Measurements from ENCODE around the gene JOSD2.

JOSD2 gene

GRCh38 chr19:50500753-50501151, 10.2 kb downstream of the JOSD2 start:
- Histone ChIP-seq H3K4me3 (ENCODE audit: low read length in 2 of 2) (no peak overlapping the region), H3K9me3 (ENCODE audit: control insufficient read depth in 2 of 2, low read length in 2 of 2) (no peaks in the 10 kb centered on the region), H3K9ac (ENCODE audit: low read length in 2 of 2) (no peak overlapping the region), H3K36me3 (ENCODE audit: control insufficient read depth in 2 of 2, insufficient read depth in 2 of 2, low read length in 2 of 2) (no peaks in the 10 kb centered on the region), H3K27me3 (ENCODE audit: control insufficient read depth in 1 of 2, insufficient read depth in 2 of 2, low read length in 2 of 2) (no peaks in the 10 kb centered on the region), H3K4me1 (ENCODE audit: control insufficient read depth, insufficient read depth, low read length) (no peaks in the 10 kb centered on the region), H3K27ac (ENCODE audit: low read length) (no peak overlapping the region)

- Histone ChIP-seq H3K27me3 (ENCODE audit: control insufficient read depth in 1 of 2, insufficient read depth in 2 of 2, low read length in 2 of 2) (no peaks in the 10 kb centered on the region), H3K4me1 (ENCODE audit: control insufficient read depth, insufficient read depth, low read length) (no peaks in the 10 kb centered on the region), H3K27ac (ENCODE audit: low read length) (no peak overlapping the region), H3K4me3 (ENCODE audit: low read length in 2 of 2) (no peak overlapping the region), H3K36me3 (ENCODE audit: control insufficient read depth in 2 of 2, insufficient read depth in 2 of 2, low read length in 2 of 2) (no peaks in the 10 kb centered on the region), H3K9ac (ENCODE audit: low read length in 2 of 2) (no peak overlapping the region), H3K9me3 (ENCODE audit: control insufficient read depth in 2 of 2, low read length in 2 of 2) (no peaks in the 10 kb centered on the region)
These were observed 10.8 kb downstream of the JOSD2 start for GRCh38 chr19:50500060-50500752.

GRCh38 chr19:50498219-50499056, 12.6 kb downstream of the JOSD2 start:
- H3K4me3 ChIP-seq (ENCODE audit: low read length in 2 of 2) = no peak overlapping the region
- H3K9me3 ChIP-seq (ENCODE audit: control insufficient read depth in 2 of 2, low read length in 2 of 2) = no peaks in the 10 kb centered on the region
- no peaks in the 10 kb centered on the region for H3K27me3 ChIP-seq (ENCODE audit: control insufficient read depth in 1 of 2, insufficient read depth in 2 of 2, low read length in 2 of 2)
- H3K27ac ChIP-seq (ENCODE audit: low read length) = no peak overlapping the region
- H3K36me3 ChIP-seq (ENCODE audit: control insufficient read depth in 2 of 2, insufficient read depth in 2 of 2, low read length in 2 of 2) = no peaks in the 10 kb centered on the region
- no peaks in the 10 kb centered on the region for H3K4me1 ChIP-seq (ENCODE audit: control insufficient read depth, insufficient read depth, low read length)
- H3K9ac ChIP-seq (ENCODE audit: low read length in 2 of 2) = no peak overlapping the region

- Histone ChIP-seq H3K4me3 (ENCODE audit: low read length in 2 of 2) (no peak overlapping the region), H3K4me1 (ENCODE audit: control insufficient read depth, insufficient read depth, low read length) (no peaks in the 10 kb centered on the region), H3K9me3 (ENCODE audit: control insufficient read depth in 2 of 2, low read length in 2 of 2) (no peaks in the 10 kb centered on the region), H3K27ac (ENCODE audit: low read length) (no peak overlapping the region), H3K27me3 (ENCODE audit: control insufficient read depth in 1 of 2, insufficient read depth in 2 of 2, low read length in 2 of 2) (no peaks in the 10 kb centered on the region), H3K36me3 (ENCODE audit: control insufficient read depth in 2 of 2, insufficient read depth in 2 of 2, low read length in 2 of 2) (no peaks in the 10 kb centered on the region), H3K9ac (ENCODE audit: low read length in 2 of 2) (no peak overlapping the region)
These were observed 14.0 kb downstream of the JOSD2 start for GRCh38 chr19:50497022-50497405.

- Histone ChIP-seq H3K9ac (ENCODE audit: low read length in 2 of 2) (no peak overlapping the region), H3K9me3 (ENCODE audit: control insufficient read depth in 2 of 2, low read length in 2 of 2) (no peaks in the 10 kb centered on the region), H3K4me1 (ENCODE audit: control insufficient read depth, insufficient read depth, low read length) (no peaks in the 10 kb centered on the region), H3K36me3 (ENCODE audit: control insufficient read depth in 2 of 2, insufficient read depth in 2 of 2, low read length in 2 of 2) (no peaks in the 10 kb centered on the region), H3K27me3 (ENCODE audit: control insufficient read depth in 1 of 2, insufficient read depth in 2 of 2, low read length in 2 of 2) (no peaks in the 10 kb centered on the region), H3K4me3 (ENCODE audit: low read length in 2 of 2) (no peak overlapping the region), H3K27ac (ENCODE audit: low read length) (no peak overlapping the region)
These were observed 14.6 kb downstream of the JOSD2 start for GRCh38 chr19:50496189-50497021.

- H3K36me3 ChIP-seq (ENCODE audit: control insufficient read depth in 2 of 2, insufficient read depth in 2 of 2, low read length in 2 of 2) = no peaks in the 10 kb centered on the region
- H3K4me1 ChIP-seq (ENCODE audit: control insufficient read depth, insufficient read depth, low read length) = no peaks in the 10 kb centered on the region
- peaks cover 0 to 2% of the 10 kb centered on the region in 2 donors for H3K27me3 ChIP-seq (ENCODE audit: control insufficient read depth in 1 of 2, insufficient read depth in 2 of 2, low read length in 2 of 2)
- no peaks in the 10 kb centered on the region for H3K9me3 ChIP-seq (ENCODE audit: control insufficient read depth in 2 of 2, low read length in 2 of 2)
- H3K9ac ChIP-seq (ENCODE audit: low read length in 2 of 2) = no peak overlapping the region
- H3K4me3 ChIP-seq (ENCODE audit: low read length in 2 of 2) = no peak overlapping the region
- H3K27ac ChIP-seq (ENCODE audit: low read length) = no peak overlapping the region
These were observed 15.9 kb downstream of the JOSD2 start for GRCh38 chr19:50495020-50495531.

- Histone ChIP-seq H3K4me1 (ENCODE audit: control insufficient read depth, insufficient read depth, low read length) (no peaks in the 10 kb centered on the region), H3K36me3 (ENCODE audit: control insufficient read depth in 2 of 2, insufficient read depth in 2 of 2, low read length in 2 of 2) (no peaks in the 10 kb centered on the region), H3K4me3 (ENCODE audit: low read length in 2 of 2) (no peak overlapping the region), H3K9me3 (ENCODE audit: control insufficient read depth in 2 of 2, low read length in 2 of 2) (no peaks in the 10 kb centered on the region), H3K27me3 (ENCODE audit: control insufficient read depth in 1 of 2, insufficient read depth in 2 of 2, low read length in 2 of 2) (peaks cover 0 to 5% of the 10 kb centered on the region in 2 donors), H3K27ac (ENCODE audit: low read length) (no peak overlapping the region), H3K9ac (ENCODE audit: low read length in 2 of 2) (no peak overlapping the region)
These were observed 16.6 kb downstream of the JOSD2 start for GRCh38 chr19:50494186-50495019.

GRCh38 chr19:50493171-50493570, 17.8 kb downstream of the JOSD2 start:
- Histone ChIP-seq H3K27ac (ENCODE audit: low read length) (no peak overlapping the region), H3K4me1 (ENCODE audit: control insufficient read depth, insufficient read depth, low read length) (no peaks in the 10 kb centered on the region), H3K9me3 (ENCODE audit: control insufficient read depth in 2 of 2, low read length in 2 of 2) (no peaks in the 10 kb centered on the region), H3K36me3 (ENCODE audit: control insufficient read depth in 2 of 2, insufficient read depth in 2 of 2, low read length in 2 of 2) (no peaks in the 10 kb centered on the region), H3K4me3 (ENCODE audit: low read length in 2 of 2) (no peak overlapping the region), H3K27me3 (ENCODE audit: control insufficient read depth in 1 of 2, insufficient read depth in 2 of 2, low read length in 2 of 2) (peaks cover 0 to 10% of the 10 kb centered on the region in 2 donors), H3K9ac (ENCODE audit: low read length in 2 of 2) (no peak overlapping the region)

- H3K36me3 ChIP-seq (ENCODE audit: control insufficient read depth in 2 of 2, insufficient read depth in 2 of 2, low read length in 2 of 2) = no peaks in the 10 kb centered on the region
- no peaks in the 10 kb centered on the region for H3K9me3 ChIP-seq (ENCODE audit: control insufficient read depth in 2 of 2, low read length in 2 of 2)
- no peak overlapping the region for H3K9ac ChIP-seq (ENCODE audit: low read length in 2 of 2)
- H3K27me3 ChIP-seq (ENCODE audit: control insufficient read depth in 1 of 2, insufficient read depth in 2 of 2, low read length in 2 of 2) = peaks cover 0 to 12% of the 10 kb centered on the region in 2 donors
- H3K27ac ChIP-seq (ENCODE audit: low read length) = no peak overlapping the region
- H3K4me1 ChIP-seq (ENCODE audit: control insufficient read depth, insufficient read depth, low read length) = no peaks in the 10 kb centered on the region
- no peak overlapping the region for H3K4me3 ChIP-seq (ENCODE audit: low read length in 2 of 2)
These were observed 18.5 kb downstream of the JOSD2 start for GRCh38 chr19:50492303-50493052.
